IgD-negative memory B cell (primary cell): Measurements from ENCODE around the gene MGME1. TPM values are rescaled to one million over a fixed set of nuclear protein-coding genes. Genes with fewer than 3 reads are reported as not detected.

Experiments used
- H3K27ac Mint-ChIP-seq, 3 donors: one replicate each; pipeline ENCODE4 v1.8.0; 2020 to 2022; ENCODE audit warnings: mild to moderate bottlenecking in 3 of 3, mixed read lengths in 3 of 3, moderate library complexity in 1 of 3
- H3K27me3 Mint-ChIP-seq: one replicate; pipeline ENCODE4 v1.8.0; 2021; ENCODE audit warnings: mixed read lengths
- H3K36me3 Mint-ChIP-seq: one replicate; pipeline ENCODE4 v1.8.0; 2020; ENCODE audit warnings: mild to moderate bottlenecking, mixed read lengths
- H3K4me1 Mint-ChIP-seq, 3 donors: one replicate each; pipeline ENCODE4 v1.8.0; 2020 to 2022; ENCODE audit warnings: mixed read lengths in 3 of 3, mild to moderate bottlenecking in 1 of 3
- H3K4me3 Mint-ChIP-seq, 4 donors: one replicate each; pipeline ENCODE4 v1.8.0; 2020 to 2022; ENCODE audit warnings: mild to moderate bottlenecking in 4 of 4, mixed read lengths in 4 of 4, moderate library complexity in 3 of 4
- H3K9me3 Mint-ChIP-seq, 3 donors: one replicate each; pipeline ENCODE4 v1.8.0; 2020 to 2021; ENCODE audit warnings: mixed read lengths in 3 of 3, mild to moderate bottlenecking in 1 of 3
- polyA plus RNA-seq: library from polyadenylated mRNA; unstranded; fragments of 300-500 nt; fragmentation: Illumina TruSeq; gene quantifications from one replicate; pipeline ENCODE4 v1.2.3, GENCODE V29; 2021

The MGME1 gene
- polyA plus RNA-seq, 1 donor from 2014 or later: 29.2 TPM

GRCh38 chr20:17936286-17936760 lies 32.5 kb upstream of the MGME1 start:
- H3K27me3 Mint-ChIP-seq: no peaks in the 10 kb centered on the region
- H3K27ac Mint-ChIP-seq: no peak overlapping the region
- H3K36me3 Mint-ChIP-seq: peaks cover 6% of the 10 kb centered on the region
- H3K4me1 Mint-ChIP-seq: peaks cover 6 to 11% (median 10%) of the 10 kb centered on the region in 3 donors
- no peaks in the 10 kb centered on the region for H3K9me3 Mint-ChIP-seq
- no peak overlapping the region for H3K4me3 Mint-ChIP-seq

- Mint-ChIP-seq H3K4me3 (no peak overlapping the region), H3K36me3 (peaks cover 8% of the 10 kb centered on the region), H3K9me3 (no peaks in the 10 kb centered on the region), H3K27me3 (no peaks in the 10 kb centered on the region), H3K27ac (peak overlapping the region in 1 of 3 donors; percentile 7), H3K4me1 (peaks cover 6 to 11% (median 10%) of the 10 kb centered on the region in 3 donors)
These were observed 31.8 kb upstream of the MGME1 start for GRCh38 chr20:17936761-17937732.

- no peaks in the 10 kb centered on the region for H3K9me3 Mint-ChIP-seq
- H3K4me3 Mint-ChIP-seq: peak overlapping the region in 3 of 4 donors; percentile 8 to 80 (median 77)
- no peaks in the 10 kb centered on the region for H3K27me3 Mint-ChIP-seq
- peaks cover 18 to 22% (median 19%) of the 10 kb centered on the region in 3 donors for H3K4me1 Mint-ChIP-seq
- H3K36me3 Mint-ChIP-seq: peaks cover 11% of the 10 kb centered on the region
- peak overlapping the region in 2 of 3 donors; percentile 54 to 59 for H3K27ac Mint-ChIP-seq
These were observed 29.8 kb upstream of the MGME1 start for GRCh38 chr20:17938871-17939619.

GRCh38 chr20:17939622-17940223 lies 29.1 kb upstream of the MGME1 start:
- peaks cover 20 to 23% (median 22%) of the 10 kb centered on the region in 3 donors for H3K4me1 Mint-ChIP-seq
- no peaks in the 10 kb centered on the region for H3K27me3 Mint-ChIP-seq
- peaks cover 11% of the 10 kb centered on the region for H3K36me3 Mint-ChIP-seq
- H3K9me3 Mint-ChIP-seq: no peaks in the 10 kb centered on the region
- H3K4me3 Mint-ChIP-seq: peak overlapping the region in 1 of 4 donors; percentile 86
- no peak overlapping the region for H3K27ac Mint-ChIP-seq

- H3K36me3 Mint-ChIP-seq: peaks cover 13% of the 10 kb centered on the region
- peaks cover 25 to 28% (median 27%) of the 10 kb centered on the region in 3 donors for H3K4me1 Mint-ChIP-seq
- H3K9me3 Mint-ChIP-seq: no peaks in the 10 kb centered on the region
- no peaks in the 10 kb centered on the region for H3K27me3 Mint-ChIP-seq
- H3K4me3 Mint-ChIP-seq: no peak overlapping the region
- peak overlapping the region in 1 of 3 donors; percentile 7 for H3K27ac Mint-ChIP-seq
These were observed 28.4 kb upstream of the MGME1 start for GRCh38 chr20:17940224-17940971.

GRCh38 chr20:17941087-17941825 lies 27.6 kb upstream of the MGME1 start:
- Mint-ChIP-seq H3K4me1 (peaks cover 26 to 31% (median 30%) of the 10 kb centered on the region in 3 donors), H3K36me3 (peaks cover 18% of the 10 kb centered on the region), H3K27ac (no peak overlapping the region), H3K27me3 (no peaks in the 10 kb centered on the region), H3K9me3 (no peaks in the 10 kb centered on the region), H3K4me3 (no peak overlapping the region)

GRCh38 chr20:17941826-17942196 lies 27.0 kb upstream of the MGME1 start:
- peaks cover 31 to 37% (median 35%) of the 10 kb centered on the region in 3 donors for H3K4me1 Mint-ChIP-seq
- H3K36me3 Mint-ChIP-seq: peaks cover 24% of the 10 kb centered on the region
- H3K9me3 Mint-ChIP-seq: no peaks in the 10 kb centered on the region
- no peak overlapping the region for H3K27ac Mint-ChIP-seq
- peak overlapping the region in 1 of 4 donors; percentile 37 for H3K4me3 Mint-ChIP-seq
- no peaks in the 10 kb centered on the region for H3K27me3 Mint-ChIP-seq

GRCh38 chr20:17943343-17943742 lies 25.5 kb upstream of the MGME1 start:
- Mint-ChIP-seq H3K9me3 (no peaks in the 10 kb centered on the region), H3K4me3 (peak overlapping the region in 2 of 4 donors; percentile 21 to 81), H3K36me3 (peaks cover 33% of the 10 kb centered on the region), H3K27me3 (no peaks in the 10 kb centered on the region), H3K4me1 (peaks cover 36 to 39% (median 38%) of the 10 kb centered on the region in 3 donors), H3K27ac (no peak overlapping the region)

- H3K9me3 Mint-ChIP-seq: no peaks in the 10 kb centered on the region
- peaks cover 30 to 34% (median 33%) of the 10 kb centered on the region in 3 donors for H3K4me1 Mint-ChIP-seq
- H3K36me3 Mint-ChIP-seq: peaks cover 37% of the 10 kb centered on the region
- H3K4me3 Mint-ChIP-seq: peak overlapping the region in 1 of 4 donors; percentile 23
- H3K27ac Mint-ChIP-seq: no peak overlapping the region
- H3K27me3 Mint-ChIP-seq: no peaks in the 10 kb centered on the region
These were observed 23.9 kb upstream of the MGME1 start for GRCh38 chr20:17944854-17945474.

GRCh38 chr20:17946040-17946439 lies 22.8 kb upstream of the MGME1 start:
- no peak overlapping the region for H3K27ac Mint-ChIP-seq
- H3K9me3 Mint-ChIP-seq: no peaks in the 10 kb centered on the region

GRCh38 chr20:17946572-17947473 lies 22.0 kb upstream of the MGME1 start:
- no peaks in the 10 kb centered on the region for H3K27me3 Mint-ChIP-seq
- H3K27ac Mint-ChIP-seq: no peak overlapping the region
- peaks cover 31% of the 10 kb centered on the region for H3K36me3 Mint-ChIP-seq
- no peaks in the 10 kb centered on the region for H3K9me3 Mint-ChIP-seq
- H3K4me3 Mint-ChIP-seq: peak overlapping the region in 1 of 4 donors; percentile 23
- H3K4me1 Mint-ChIP-seq: peaks cover 28 to 33% (median 30%) of the 10 kb centered on the region in 3 donors

More at GRCh38 chr20:17946040-17946439, 22.8 kb upstream of the MGME1 start:
- H3K36me3 Mint-ChIP-seq: peaks cover 33% of the 10 kb centered on the region
- H3K4me1 Mint-ChIP-seq: peaks cover 28 to 33% (median 30%) of the 10 kb centered on the region in 3 donors
- no peak overlapping the region for H3K4me3 Mint-ChIP-seq
- H3K27me3 Mint-ChIP-seq: no peaks in the 10 kb centered on the region

- no peaks in the 10 kb centered on the region for H3K27me3 Mint-ChIP-seq
- peak overlapping the region in 1 of 4 donors; percentile 23 for H3K4me3 Mint-ChIP-seq
- H3K36me3 Mint-ChIP-seq: peaks cover 31% of the 10 kb centered on the region
- peaks cover 28 to 33% (median 31%) of the 10 kb centered on the region in 3 donors for H3K4me1 Mint-ChIP-seq
- H3K9me3 Mint-ChIP-seq: no peaks in the 10 kb centered on the region
- H3K27ac Mint-ChIP-seq: no peak overlapping the region
These were observed 21.4 kb upstream of the MGME1 start for GRCh38 chr20:17947474-17947815.
